ENCODE measurements around the gene NR4A3. TPM values are rescaled to one million over a fixed set of nuclear protein-coding genes. Genes with fewer than 3 reads are reported as not detected.

The NR4A3 gene
- total and polyA plus RNA-seq, 9 of the 15 experiments (the other 6 are each of a cell fraction or from before 2014, with no cell fraction given), result 0.04 to 0.07 TPM; not detected in 7

- no peak for FAIRE-seq
- CTCF ChIA-PET (ENCODE audit: low intra/inter-chr PET ratio), result no interaction called here
These were observed 38.5 kb upstream of the NR4A3 start for GRCh38 chr9:99782962-99783718.

More at GRCh38 chr9:99782962-99783718, 38.5 kb upstream of the NR4A3 start:
- ATAC-seq (no peak), DNase-seq (ENCODE audit: extremely low read depth in 1 of 4, low spot score in 3 of 4) (no peak)
- 0% methylated on average over 6 of the region's 6 CpGs for WGBS (ENCODE audit: insufficient coverage, low coverage, missing lambda C conversion rate)
- no peak overlapping the region for H3K27ac ChIP-seq (ENCODE audit: extremely low read depth, low read depth, low read length)
- H3K4me3 ChIP-seq, result no peak overlapping the region
- no peaks in the 10 kb centered on the region for H4K20me1 ChIP-seq (replicated peaks; ENCODE audit: control insufficient read depth, insufficient read depth, low read length)
- no peaks in the 10 kb centered on the region for H3K4me1 ChIP-seq (replicated peaks in 1 of 2; ENCODE audit: control insufficient read depth in 2 of 2, insufficient read depth in 2 of 2, low read length in 2 of 2)
- H3K9me3 ChIP-seq (replicated peaks; ENCODE audit: control insufficient read depth, insufficient read depth, low read depth, low read length), result no peaks in the 10 kb centered on the region
- H3K36me3 ChIP-seq (ENCODE audit: control insufficient read depth, insufficient read depth, low read length), result no peaks in the 10 kb centered on the region
- TF ChIP-seq SMARCA5 (IDR thresholded peaks at IDR 0.05), result no peak
- TF ChIP-seq KLF13 (tag; IDR thresholded peaks at IDR 0.05; ENCODE audit: borderline replicate concordance, low read depth), result no peak
- no peak for TF ChIP-seq ZFP91 (CRISPR knock-in tag; IDR thresholded peaks at IDR 0.05)
- no peak for TF ChIP-seq HDAC3 (IDR thresholded peaks at IDR 0.05; ENCODE audit: borderline replicate concordance, partially characterized antibody)
- no peak for TF ChIP-seq ZNF717 (CRISPR knock-in tag; IDR thresholded peaks at IDR 0.05)
- TF ChIP-seq POLR3A (IDR thresholded peaks at IDR 0.05; ENCODE audit: borderline replicate concordance, extremely low read depth, insufficient read depth, insufficient read length), result no peak
- no peak for TF ChIP-seq DIDO1 (tag; IDR thresholded peaks at IDR 0.05; ENCODE audit: low read depth)
- TF ChIP-seq CHD1 (IDR thresholded peaks at IDR 0.05; ENCODE audit: low read length), result no peak
- no peak for TF ChIP-seq NR4A1 (CRISPR knock-in tag; IDR thresholded peaks at IDR 0.05)
- no peak for TF ChIP-seq NR4A1 (tag; IDR thresholded peaks at IDR 0.05)
- no peak for TF ChIP-seq CHCHD3 (CRISPR knock-in tag; IDR thresholded peaks at IDR 0.05)
- no peak for TF ChIP-seq SMARCC2 (IDR thresholded peaks at IDR 0.05; ENCODE audit: low read depth)
- no peak for TF ChIP-seq TRIM25 (IDR thresholded peaks at IDR 0.05; ENCODE audit: borderline replicate concordance)
- TF ChIP-seq KAT2B (IDR thresholded peaks at IDR 0.05; ENCODE audit: low read depth, low read length), result no peak
- no peak for TF ChIP-seq RBM34 (IDR thresholded peaks at IDR 0.05; ENCODE audit: borderline replicate concordance, insufficient read depth, low read length)
- TF ChIP-seq PRMT5 (CRISPR knock-in tag; IDR thresholded peaks at IDR 0.05), result no peak
- H3K9ac ChIP-seq (ENCODE audit: insufficient read depth in 1 of 2, low read depth in 2 of 2, low read length in 2 of 2), result no peak overlapping the region
- H3K4me2 ChIP-seq (ENCODE audit: insufficient read depth, low read length), result no peak overlapping the region
- no peak overlapping the region for H2AFZ ChIP-seq (ENCODE audit: low read depth, low read length)
- in situ Hi-C loops (cut with MboI), result no loop called here
- BruUV-seq (replicated peaks), result no TSS peak
- H3K9me1 ChIP-seq (ENCODE audit: control insufficient read depth, insufficient read depth, low read length), result no peaks in the 10 kb centered on the region
- intact Hi-C loops (cut with micrococcal nuclease), result no loop called here
- H3K79me2 ChIP-seq (ENCODE audit: control insufficient read depth, insufficient read depth, low read length), result no peaks in the 10 kb centered on the region
- H3K27me3 ChIP-seq (ENCODE audit: control insufficient read depth in 2 of 2, insufficient read depth in 2 of 2, low read length in 2 of 2), result peaks cover 4% of the 10 kb centered on the region in 2 experiments; a peak in 2 of 5 replicates
- POLR2A ChIA-PET, result interaction anchor here (0.6 to 1.2 kb wide), 2 partner anchors 10 to 13 kb away, joined by 3 read pairs; no protein-coding TSS in a partner anchor
